Kidney epithelial cell (primary cell): ENCODE data around the gene HNRNPR. TPM values are rescaled to one million over a fixed set of nuclear protein-coding genes. Genes with fewer than 3 reads are reported as not detected.
"Not testable (repeated sequence)": the region's sequence is repeated elsewhere in the genome, so short reads cannot be mapped to it uniquely, and the experiment has no call there.

ENCODE experiments used
- DNase-seq: peaks from one replicate; pipeline ENCODE4 v3.0.0-alpha.2; 2010; ENCODE audit warnings: low read depth
- H3K27me3 ChIP-seq: 2 replicates; pipeline ENCODE4 v1.6.0; 2011; ENCODE audit warnings: low read length; ENCODE audit not compliant: control insufficient read depth, insufficient read depth
- H3K36me3 ChIP-seq: 2 replicates; pipeline ENCODE4 v1.5.1; 2011; ENCODE audit warnings: low read length; ENCODE audit not compliant: control insufficient read depth, insufficient read depth
- H3K4me3 ChIP-seq: 2 replicates; pipeline ENCODE4 v1.5.1; 2011; ENCODE audit warnings: low read depth, mild to moderate bottlenecking, control low read depth, low read length
- total RNA-seq: library from RNA; depleted of rRNA; stranded (reverse); fragments of >200 nt; gene quantifications from 2 replicates; pipeline ENCODE4 v1.2.3, GENCODE V29; 2015
- TF ChIP-seq, protein P1 (sequence below): IDR thresholded peaks from 2 replicates; pipeline ENCODE4 v1.5.1; 2011; ENCODE audit warnings: mild to moderate bottlenecking, moderate library complexity, low read length, control low read depth, inconsistent platforms; ENCODE audit not compliant: insufficient read depth, poor library complexity, severe bottlenecking

The HNRNPR gene
- total RNA-seq, 1 donor from 2014 or later = 82.2 TPM

GRCh38 chr1:23385119-23385621, 41.1 kb upstream of the HNRNPR start:
- TF ChIP-seq, protein P1, sequence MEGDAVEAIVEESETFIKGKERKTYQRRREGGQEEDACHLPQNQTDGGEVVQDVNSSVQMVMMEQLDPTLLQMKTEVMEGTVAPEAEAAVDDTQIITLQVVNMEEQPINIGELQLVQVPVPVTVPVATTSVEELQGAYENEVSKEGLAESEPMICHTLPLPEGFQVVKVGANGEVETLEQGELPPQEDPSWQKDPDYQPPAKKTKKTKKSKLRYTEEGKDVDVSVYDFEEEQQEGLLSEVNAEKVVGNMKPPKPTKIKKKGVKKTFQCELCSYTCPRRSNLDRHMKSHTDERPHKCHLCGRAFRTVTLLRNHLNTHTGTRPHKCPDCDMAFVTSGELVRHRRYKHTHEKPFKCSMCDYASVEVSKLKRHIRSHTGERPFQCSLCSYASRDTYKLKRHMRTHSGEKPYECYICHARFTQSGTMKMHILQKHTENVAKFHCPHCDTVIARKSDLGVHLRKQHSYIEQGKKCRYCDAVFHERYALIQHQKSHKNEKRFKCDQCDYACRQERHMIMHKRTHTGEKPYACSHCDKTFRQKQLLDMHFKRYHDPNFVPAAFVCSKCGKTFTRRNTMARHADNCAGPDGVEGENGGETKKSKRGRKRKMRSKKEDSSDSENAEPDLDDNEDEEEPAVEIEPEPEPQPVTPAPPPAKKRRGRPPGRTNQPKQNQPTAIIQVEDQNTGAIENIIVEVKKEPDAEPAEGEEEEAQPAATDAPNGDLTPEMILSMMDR = no peak
- Histone ChIP-seq H3K36me3 (no peaks in the 10 kb centered on the region), H3K27me3 (no peaks in the 10 kb centered on the region), H3K4me3 (no peak overlapping the region)
- DNase-seq = no peak

DNA sequence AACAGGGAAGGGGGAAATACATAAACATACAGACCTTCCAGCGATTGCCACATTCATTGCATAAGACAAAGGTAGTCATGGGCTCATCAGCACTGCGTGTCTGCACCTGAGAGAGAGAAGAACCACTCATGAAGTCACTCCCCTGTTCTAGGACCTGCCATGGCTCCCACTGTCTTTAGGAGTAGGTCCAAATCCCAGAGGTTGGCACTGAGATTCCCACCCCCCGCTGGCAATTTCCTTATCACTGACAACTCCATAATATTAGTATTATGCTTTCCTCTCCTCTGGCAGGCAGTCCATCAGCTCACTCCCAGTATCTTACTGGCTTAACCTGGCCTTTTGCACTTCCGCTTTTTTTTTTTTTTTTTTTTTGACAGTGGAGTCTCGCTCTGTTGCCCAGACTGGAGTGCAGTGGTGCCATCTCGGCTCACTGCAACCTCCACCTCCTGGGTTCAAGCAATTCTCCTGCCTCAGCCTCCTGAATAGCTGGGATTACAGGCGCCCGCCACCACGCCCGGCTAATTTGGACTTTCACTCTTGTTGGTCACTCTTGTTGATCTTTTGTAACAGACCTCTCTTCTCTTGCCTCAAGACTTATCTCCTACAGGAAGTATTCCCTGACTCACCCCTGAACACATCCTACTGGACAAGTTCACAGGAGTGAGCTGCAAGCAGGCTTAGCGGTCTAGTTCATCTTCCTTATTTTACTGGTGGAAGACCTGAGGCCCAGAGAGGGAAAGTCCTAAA, 40.4 kb upstream of the HNRNPR start:
- H3K36me3 ChIP-seq = no peaks in the 10 kb centered on the region
- H3K27me3 ChIP-seq = no peaks in the 10 kb centered on the region
- H3K4me3 ChIP-seq = no peak overlapping the region
- TF ChIP-seq, protein P1 = no peak
- DNase-seq = no peak

DNA sequence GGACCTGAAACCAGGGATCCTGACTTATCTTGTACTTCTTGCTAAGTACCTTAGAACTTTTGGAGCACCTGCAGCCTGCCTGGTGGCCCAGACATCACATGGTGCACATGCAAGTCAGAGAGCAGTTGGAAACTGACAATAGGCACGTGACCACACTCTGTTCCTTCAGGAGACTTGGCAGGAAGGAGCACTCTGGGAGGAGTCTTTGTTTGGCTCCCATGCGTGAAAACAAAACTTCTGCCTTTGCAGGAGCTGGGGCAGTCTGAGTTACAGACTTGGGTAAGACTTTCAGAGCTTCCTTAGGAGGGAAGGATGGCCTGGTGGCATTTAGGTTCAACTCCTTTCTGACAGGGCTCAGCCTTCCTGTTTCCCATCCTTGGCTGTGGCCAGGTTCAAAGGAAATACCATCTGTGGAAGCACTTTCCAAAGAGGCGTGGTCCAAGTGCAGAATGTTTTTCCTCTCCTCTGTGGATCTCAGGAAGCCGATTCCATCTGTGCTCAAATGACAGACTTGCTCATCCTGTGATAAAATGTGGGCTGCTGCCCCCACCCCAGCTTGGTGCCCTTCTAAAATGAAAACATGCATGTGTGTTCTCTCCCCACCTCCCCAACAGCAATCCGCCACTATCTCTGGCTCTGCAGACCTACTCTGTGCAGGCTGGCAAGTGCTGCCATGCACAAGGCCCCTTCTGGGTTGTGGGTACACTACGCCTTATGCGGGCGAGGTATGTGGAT, 39.7 kb upstream of the HNRNPR start:
- no peak overlapping the region for H3K4me3 ChIP-seq
- H3K27me3 ChIP-seq = no peaks in the 10 kb centered on the region
- no peak for DNase-seq
- H3K36me3 ChIP-seq = no peaks in the 10 kb centered on the region
- TF ChIP-seq, protein P1 = no peak

GRCh38 chr1:23381233-23381885, 37.3 kb upstream of the HNRNPR start:
- DNase-seq = no peak
- H3K27me3 ChIP-seq = no peaks in the 10 kb centered on the region
- H3K4me3 ChIP-seq = no peak overlapping the region
- H3K36me3 ChIP-seq = no peaks in the 10 kb centered on the region
- TF ChIP-seq, protein P1 = no peak

- Histone ChIP-seq H3K27me3 (no peaks in the 10 kb centered on the region), H3K36me3 (no peaks in the 10 kb centered on the region), H3K4me3 (no peak overlapping the region)
- TF ChIP-seq, protein P1 = no peak
- no peak for DNase-seq
These were observed 36.6 kb upstream of the HNRNPR start for GRCh38 chr1:23380719-23381118.

GRCh38 chr1:23380236-23380635, 36.2 kb upstream of the HNRNPR start:
- not testable (repeated sequence) for DNase-seq, H3K27me3 ChIP-seq, H3K36me3 ChIP-seq, H3K4me3 ChIP-seq
